ENCODE data around the gene VGF.

GRCh38 chr7:101168412-101169049 is 3.2 kb upstream of the VGF start:
- TF ChIP-seq, protein P1, sequence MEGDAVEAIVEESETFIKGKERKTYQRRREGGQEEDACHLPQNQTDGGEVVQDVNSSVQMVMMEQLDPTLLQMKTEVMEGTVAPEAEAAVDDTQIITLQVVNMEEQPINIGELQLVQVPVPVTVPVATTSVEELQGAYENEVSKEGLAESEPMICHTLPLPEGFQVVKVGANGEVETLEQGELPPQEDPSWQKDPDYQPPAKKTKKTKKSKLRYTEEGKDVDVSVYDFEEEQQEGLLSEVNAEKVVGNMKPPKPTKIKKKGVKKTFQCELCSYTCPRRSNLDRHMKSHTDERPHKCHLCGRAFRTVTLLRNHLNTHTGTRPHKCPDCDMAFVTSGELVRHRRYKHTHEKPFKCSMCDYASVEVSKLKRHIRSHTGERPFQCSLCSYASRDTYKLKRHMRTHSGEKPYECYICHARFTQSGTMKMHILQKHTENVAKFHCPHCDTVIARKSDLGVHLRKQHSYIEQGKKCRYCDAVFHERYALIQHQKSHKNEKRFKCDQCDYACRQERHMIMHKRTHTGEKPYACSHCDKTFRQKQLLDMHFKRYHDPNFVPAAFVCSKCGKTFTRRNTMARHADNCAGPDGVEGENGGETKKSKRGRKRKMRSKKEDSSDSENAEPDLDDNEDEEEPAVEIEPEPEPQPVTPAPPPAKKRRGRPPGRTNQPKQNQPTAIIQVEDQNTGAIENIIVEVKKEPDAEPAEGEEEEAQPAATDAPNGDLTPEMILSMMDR (IDR thresholded peaks at IDR 0.05; ENCODE audit: low read depth, low read length): no peak
- no peak for TF ChIP-seq EZH2phosphoT487 (IDR thresholded peaks at IDR 0.05; ENCODE audit: low read depth)
